Ectodermal cell (in vitro differentiated cells): ENCODE measurements around the gene CCDC88C.

ENCODE experiments used
- H3K27ac ChIP-seq: 2 replicates; pipeline ENCODE4 v1.7.0; 2013; ENCODE audit warnings: mild to moderate bottlenecking, low read depth, low read length; ENCODE audit not compliant: insufficient read depth, poor library complexity, severe bottlenecking
- H3K27me3 ChIP-seq: 2 replicates; pipeline ENCODE4 v1.7.0; 2013; ENCODE audit warnings: mild to moderate bottlenecking, low read length; ENCODE audit not compliant: insufficient read depth, control insufficient read depth, poor library complexity, severe bottlenecking
- H3K36me3 ChIP-seq: one replicate; pipeline ENCODE4 v1.7.0; 2013; ENCODE audit warnings: low read length; ENCODE audit not compliant: control insufficient read depth, insufficient read depth
- H3K4me1 ChIP-seq: one replicate; pipeline ENCODE4 v1.7.0; 2013; ENCODE audit warnings: low read length; ENCODE audit not compliant: control insufficient read depth, insufficient read depth
- H3K4me3 ChIP-seq: 2 replicates; pipeline ENCODE4 v1.7.0; 2013; ENCODE audit warnings: low read depth, low read length, control low read depth; ENCODE audit not compliant: insufficient read depth
- H3K9me3 ChIP-seq: 2 replicates; pipeline ENCODE4 v1.7.0; 2013; ENCODE audit warnings: mild to moderate bottlenecking, low read length, moderate library complexity; ENCODE audit not compliant: control insufficient read depth
- WGBS, 2 experiments: methylation state at CpG; one replicate each; pipeline ENCODE4 v1.1.7; 2013; ENCODE audit warnings: missing lambda C conversion rate in 2 of 2; 5-methylcytosine and 5-hydroxymethylcytosine counted together

Gene CCDC88C

GRCh38 chr14:91366749-91367148 is 50.9 kb downstream of the CCDC88C start:
- H3K27me3 ChIP-seq, result no peaks in the 10 kb centered on the region
- WGBS, 2 experiments, result 95 to 96% methylated on average over 6 of the region's 6 CpGs
- no peaks in the 10 kb centered on the region for H3K9me3 ChIP-seq
- peaks cover 24% of the 10 kb centered on the region for H3K4me1 ChIP-seq
- peak overlapping the region; percentile 16 for H3K27ac ChIP-seq
- H3K36me3 ChIP-seq, result no peaks in the 10 kb centered on the region
- H3K4me3 ChIP-seq, result no peak overlapping the region

DNA sequence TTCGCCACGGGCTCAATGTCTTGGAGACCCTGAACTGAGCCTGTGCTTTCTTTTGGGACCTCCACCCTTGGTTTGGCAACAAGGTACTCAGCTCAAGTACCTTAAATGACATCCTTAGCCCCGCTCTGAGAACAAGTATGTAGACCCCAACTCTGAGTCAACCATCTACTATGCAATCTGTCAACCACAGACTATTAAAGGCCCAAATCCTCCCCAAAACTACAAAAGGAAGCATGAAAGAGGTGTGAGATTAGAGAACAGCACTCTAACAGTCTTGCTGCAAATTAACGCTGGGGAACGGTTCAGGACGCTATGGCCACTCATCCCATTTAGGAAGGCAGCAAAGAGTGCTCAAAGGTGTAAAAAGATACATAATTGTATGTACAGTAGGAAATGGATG is 52.1 kb downstream of the CCDC88C start:
- Histone ChIP-seq H3K27ac (no peak overlapping the region), H3K36me3 (no peaks in the 10 kb centered on the region), H3K4me3 (no peak overlapping the region), H3K27me3 (no peaks in the 10 kb centered on the region), H3K9me3 (no peaks in the 10 kb centered on the region), H3K4me1 (peaks cover 24% of the 10 kb centered on the region)
- 79 to 81% methylated on average over 6 of the region's 6 CpGs for WGBS, 2 experiments

DNA sequence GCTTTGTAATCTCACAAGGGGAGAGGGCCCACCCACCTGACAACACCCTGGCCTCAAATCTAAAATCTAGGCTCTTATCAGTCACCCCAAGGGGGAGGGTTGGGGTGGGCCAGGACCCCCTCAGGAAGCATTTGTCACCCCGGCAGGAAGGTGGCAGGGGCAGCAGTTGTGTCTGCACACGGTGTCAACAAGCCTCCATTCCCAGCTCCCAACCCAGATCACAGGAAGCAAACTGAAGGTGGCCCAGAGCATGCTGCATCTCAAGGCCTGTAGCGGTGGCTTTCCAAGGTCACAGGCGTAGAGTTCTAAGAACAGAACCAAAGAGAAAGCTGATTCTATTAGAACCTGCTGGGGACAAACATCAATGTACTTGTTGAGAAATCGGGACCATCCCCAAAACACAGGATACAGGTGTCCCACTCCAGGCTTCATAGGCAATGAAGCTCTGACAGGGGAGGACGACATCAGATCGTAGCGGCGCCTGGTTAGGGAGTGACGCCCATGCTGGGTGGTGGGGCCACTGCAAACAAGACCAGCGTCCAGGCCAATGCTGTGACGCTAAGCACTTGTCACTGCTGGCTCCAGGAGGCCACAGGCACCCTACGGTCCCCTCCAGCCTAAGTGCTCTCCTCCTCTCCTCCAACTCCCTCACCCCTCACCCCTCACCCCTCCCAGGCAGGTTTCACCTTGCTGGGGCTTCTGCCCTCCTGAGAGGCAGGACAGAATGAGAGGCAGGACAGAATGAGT is 52.9 kb downstream of the CCDC88C start:
- H3K27me3 ChIP-seq, result no peaks in the 10 kb centered on the region
- WGBS, 2 experiments, result 91% methylated on average over 13 of the region's 13 CpGs
- no peak overlapping the region for H3K27ac ChIP-seq

DNA sequence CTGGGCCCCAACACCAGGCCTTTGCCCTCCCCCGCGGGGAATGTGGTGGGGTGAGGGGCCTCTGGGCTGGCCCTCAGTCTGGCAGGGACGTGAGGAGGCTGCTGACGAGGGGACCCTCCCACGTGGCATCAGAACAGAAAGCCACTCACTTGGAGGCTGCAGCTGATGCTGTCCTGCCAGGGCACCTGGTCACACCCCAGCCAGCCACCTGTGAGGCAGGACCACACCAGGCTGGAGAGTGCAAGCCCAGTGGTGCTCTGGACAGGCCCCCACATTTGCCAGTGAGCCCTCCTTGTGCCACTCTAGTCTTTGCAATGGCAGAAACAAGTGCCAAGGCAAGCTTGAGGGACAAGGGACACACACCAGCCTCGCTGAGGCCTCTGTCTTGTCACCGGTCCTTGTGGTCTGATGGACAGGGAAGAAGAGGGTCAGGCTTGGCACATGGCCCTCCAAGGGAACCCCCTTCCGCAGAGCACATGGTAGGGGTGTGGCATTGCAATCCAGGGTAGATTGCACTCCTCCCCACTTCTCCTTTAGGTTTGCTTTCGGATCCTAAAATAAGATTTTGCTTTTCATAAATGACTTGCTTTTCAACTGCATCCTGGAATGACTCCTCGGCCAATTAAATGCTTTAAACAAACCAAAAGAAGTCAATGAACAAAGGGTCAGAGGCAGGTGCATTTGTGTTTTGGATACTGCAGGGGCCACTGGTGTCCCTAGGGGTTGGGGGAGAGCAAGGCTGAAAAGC is 53.7 kb downstream of the CCDC88C start:
- H3K4me1 ChIP-seq, result peaks cover 24% of the 10 kb centered on the region
- 71 to 72% methylated on average over 10 of the region's 10 CpGs for WGBS, 2 experiments

More for the DNA sequence above, 52.9 kb downstream of the CCDC88C start:
- Histone ChIP-seq H3K9me3 (no peaks in the 10 kb centered on the region), H3K36me3 (no peaks in the 10 kb centered on the region), H3K4me3 (no peak overlapping the region), H3K4me1 (peaks cover 24% of the 10 kb centered on the region)

DNA sequence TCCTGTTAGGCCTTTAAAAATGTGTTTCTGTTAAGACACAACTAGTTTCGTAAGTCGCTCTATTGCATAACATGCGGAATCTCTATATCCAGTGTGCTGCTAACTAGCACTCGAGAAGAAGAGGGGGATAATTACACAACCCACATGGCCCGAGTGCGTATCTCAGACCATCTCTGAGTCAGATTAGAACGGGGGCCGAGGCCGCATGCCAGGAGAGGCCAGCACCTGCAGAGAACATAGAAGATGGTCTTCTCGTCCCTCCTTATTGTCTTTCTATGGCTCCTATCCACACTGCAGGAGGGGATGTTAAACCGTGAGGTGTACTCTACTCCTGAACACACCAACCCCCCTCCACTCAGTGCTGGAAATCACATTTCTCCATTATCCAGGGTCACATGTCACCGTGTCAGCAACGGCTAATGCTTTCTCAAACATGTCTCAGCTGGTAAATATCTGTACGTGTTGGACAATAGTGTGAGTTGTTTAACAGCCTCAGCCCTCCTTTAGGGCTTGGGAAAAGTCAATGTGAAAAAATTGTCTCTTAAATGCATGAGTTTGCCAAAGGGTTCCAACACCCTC is 56.3 kb downstream of the CCDC88C start:
- H3K27ac ChIP-seq, result no peak overlapping the region
- H3K36me3 ChIP-seq, result peaks cover 9% of the 10 kb centered on the region
- H3K9me3 ChIP-seq, result no peaks in the 10 kb centered on the region
- H3K27me3 ChIP-seq, result no peaks in the 10 kb centered on the region
- no peak overlapping the region for H3K4me3 ChIP-seq
- peaks cover 11% of the 10 kb centered on the region for H3K4me1 ChIP-seq
- WGBS, 2 experiments, result 86 to 89% methylated on average over 14 of the region's 14 CpGs

More for the DNA sequence above, 53.7 kb downstream of the CCDC88C start:
- Histone ChIP-seq H3K27ac (no peak overlapping the region), H3K36me3 (peaks cover 5% of the 10 kb centered on the region), H3K4me3 (no peak overlapping the region), H3K27me3 (no peaks in the 10 kb centered on the region), H3K9me3 (no peaks in the 10 kb centered on the region)

- Histone ChIP-seq H3K4me3 (no peak overlapping the region), H3K27me3 (no peaks in the 10 kb centered on the region), H3K36me3 (peaks cover 9% of the 10 kb centered on the region), H3K4me1 (peaks cover 11% of the 10 kb centered on the region), H3K27ac (no peak overlapping the region), H3K9me3 (no peaks in the 10 kb centered on the region)
- 92 to 93% methylated on average over 16 to 17 of the region's 17 CpGs for WGBS, 2 experiments
Observed at GRCh38 chr14:91360490-91361232, 57.0 kb downstream of the CCDC88C start.

DNA sequence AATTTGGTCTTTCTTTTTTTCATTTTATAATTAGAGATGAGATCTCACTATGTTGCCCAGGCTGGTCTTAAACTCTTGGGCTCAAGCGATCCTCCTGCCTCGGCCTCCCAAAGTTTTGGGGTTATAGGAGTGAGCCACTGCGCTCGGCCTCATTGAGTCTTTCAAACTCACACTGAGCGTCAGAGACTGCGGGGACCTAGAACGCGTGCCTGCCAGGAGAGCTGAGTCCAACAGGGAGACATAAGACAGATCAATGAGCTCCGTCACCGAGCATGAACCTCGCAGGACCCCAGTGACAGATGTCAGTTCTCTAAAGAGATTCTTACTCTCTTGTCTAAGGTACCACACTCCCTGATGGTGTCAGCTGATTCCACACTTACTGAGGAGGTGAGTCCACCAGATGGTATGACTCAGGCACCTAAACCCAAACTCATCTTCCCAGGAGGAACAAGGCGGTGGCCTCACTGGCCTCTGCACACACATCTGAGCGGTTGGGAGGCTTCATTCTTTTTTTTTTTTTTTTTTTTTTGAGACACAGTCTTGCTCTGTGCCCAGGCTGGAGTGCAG is 58.9 kb downstream of the CCDC88C start:
- WGBS, 2 experiments, result 94 to 97% methylated on average over 13 of the region's 13 CpGs
- Histone ChIP-seq H3K4me1 (peaks cover 7% of the 10 kb centered on the region), H3K4me3 (no peak overlapping the region), H3K9me3 (no peaks in the 10 kb centered on the region), H3K27me3 (no peaks in the 10 kb centered on the region), H3K36me3 (peaks cover 9% of the 10 kb centered on the region), H3K27ac (no peak overlapping the region)

DNA sequence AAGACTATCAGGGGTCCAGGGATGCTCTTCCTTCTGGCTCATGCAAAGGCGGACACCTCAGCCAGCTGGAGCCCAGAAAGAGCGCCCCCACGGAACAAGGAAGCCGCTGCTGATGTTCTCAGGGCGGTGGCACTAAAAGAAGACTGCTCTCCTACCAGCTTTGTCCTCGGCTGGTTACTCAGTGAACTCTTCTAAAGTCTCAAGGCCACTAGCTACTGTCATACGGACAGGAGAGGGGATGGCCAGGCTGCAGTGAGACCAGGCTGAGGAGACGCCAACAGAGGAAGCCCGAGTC is 59.6 kb downstream of the CCDC88C start:
- no peak overlapping the region for H3K4me3 ChIP-seq
- 91 to 92% methylated on average over 9 of the region's 9 CpGs for WGBS, 2 experiments
- no peaks in the 10 kb centered on the region for H3K9me3 ChIP-seq
- no peaks in the 10 kb centered on the region for H3K27me3 ChIP-seq
- H3K27ac ChIP-seq, result no peak overlapping the region
- peaks cover 13% of the 10 kb centered on the region for H3K4me1 ChIP-seq
- peaks cover 9% of the 10 kb centered on the region for H3K36me3 ChIP-seq

DNA sequence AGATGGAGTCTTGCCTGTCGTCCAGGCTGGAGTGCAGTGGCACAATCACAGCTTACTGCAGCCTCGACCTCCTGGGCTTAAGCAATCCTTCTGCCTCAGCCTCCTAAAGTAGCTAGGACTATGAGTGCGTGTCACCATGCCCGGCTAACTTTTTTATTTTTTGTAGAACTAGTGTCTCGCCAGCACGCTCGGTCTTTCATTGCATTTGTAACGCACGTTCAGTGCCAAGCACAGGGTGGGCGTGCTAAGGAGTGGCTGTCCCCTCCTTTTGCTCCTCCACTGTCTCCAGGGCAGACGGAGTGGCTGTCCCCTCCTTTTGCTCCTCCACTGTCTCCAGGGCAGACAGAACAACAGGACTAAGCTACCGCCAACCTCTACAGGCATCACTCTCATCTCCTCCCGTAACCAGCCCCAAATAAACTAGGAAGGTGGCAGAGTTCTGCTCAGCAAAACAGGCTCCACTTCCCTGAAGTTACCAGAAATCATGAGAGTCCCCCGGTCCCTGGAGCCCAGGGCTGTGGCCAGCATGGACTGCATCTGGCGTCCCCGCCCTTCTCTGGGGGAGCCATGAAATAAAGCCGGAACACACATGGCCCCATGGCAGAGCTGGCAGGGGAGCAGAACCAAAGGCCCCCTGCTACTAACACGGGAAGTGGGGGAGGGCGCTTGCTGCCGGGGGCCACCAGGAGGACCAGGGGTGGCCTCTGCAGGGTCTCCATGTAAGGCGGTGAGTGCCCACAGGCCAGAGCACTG is 60.2 kb downstream of the CCDC88C start:
- Histone ChIP-seq H3K4me1 (peaks cover 18% of the 10 kb centered on the region), H3K27me3 (no peaks in the 10 kb centered on the region), H3K36me3 (peaks cover 9% of the 10 kb centered on the region), H3K4me3 (no peak overlapping the region), H3K9me3 (no peaks in the 10 kb centered on the region), H3K27ac (no peak overlapping the region)
- 90% methylated on average over 21 of the region's 21 CpGs for WGBS, 2 experiments
